ENCODE data around the gene ZNF396.

The ZNF396 gene

GRCh38 chr18:35335866-35336265 is 41.3 kb downstream of the ZNF396 start:
- DNase-seq (ENCODE audit: low read depth) = no peak

DNA sequence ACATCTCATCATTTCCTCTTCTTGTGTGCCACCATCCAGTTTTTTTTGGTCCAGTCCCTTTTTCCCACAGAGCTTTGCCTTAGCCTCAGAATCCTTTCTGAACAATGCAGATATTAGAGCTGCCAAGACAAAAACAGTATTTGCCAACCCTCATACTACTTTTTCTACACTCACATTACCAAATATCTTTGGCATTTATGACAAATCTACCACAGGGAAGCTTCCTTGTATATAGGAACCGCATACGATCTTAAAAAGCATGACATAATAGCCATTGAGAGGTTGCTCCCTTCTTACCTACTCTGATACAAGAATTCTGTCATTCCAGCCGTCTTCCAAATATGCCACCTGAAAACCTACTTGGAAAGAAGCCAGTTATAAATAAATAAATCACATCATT is 42.3 kb downstream of the ZNF396 start:
- no peak for DNase-seq (ENCODE audit: low read depth)

GRCh38 chr18:35334212-35334611 is 42.9 kb downstream of the ZNF396 start:
- DNase-seq (ENCODE audit: low read depth) = no peak

DNA sequence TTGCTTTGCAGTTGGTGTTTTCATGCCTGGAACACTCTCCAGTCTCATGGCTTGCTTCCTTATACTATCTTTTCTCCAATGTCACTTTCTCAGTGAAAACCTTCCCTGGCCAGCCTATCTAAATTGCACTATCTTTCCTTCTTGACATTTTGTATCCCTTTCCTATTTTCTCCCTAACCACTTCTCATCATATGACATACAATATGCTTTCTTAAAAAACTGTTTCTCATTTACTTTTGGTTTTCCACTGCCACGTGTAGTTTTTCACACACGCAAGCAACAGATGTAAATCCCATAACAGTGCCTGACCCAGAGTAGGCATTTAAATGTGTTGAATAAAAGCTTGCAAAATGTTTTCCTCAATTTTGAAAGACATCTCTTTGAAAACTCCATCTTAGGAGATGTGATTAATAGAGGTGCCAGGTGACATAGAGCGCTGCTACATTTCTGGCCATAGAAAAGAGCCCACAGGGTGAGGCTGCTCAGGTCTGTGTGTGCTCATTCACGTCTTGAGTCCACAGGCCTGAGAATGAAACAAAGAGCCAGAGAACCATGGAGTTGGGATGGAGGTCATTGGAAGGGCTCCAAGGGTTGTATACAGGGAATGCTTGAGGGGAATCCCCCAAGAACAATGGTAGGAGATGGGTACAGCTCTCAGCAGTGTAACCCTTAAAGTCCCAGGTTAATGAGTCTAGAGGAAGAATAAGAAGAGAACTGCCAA is 45.6 kb downstream of the ZNF396 start:
- DNase-seq (ENCODE audit: low read depth) = no peak

DNA sequence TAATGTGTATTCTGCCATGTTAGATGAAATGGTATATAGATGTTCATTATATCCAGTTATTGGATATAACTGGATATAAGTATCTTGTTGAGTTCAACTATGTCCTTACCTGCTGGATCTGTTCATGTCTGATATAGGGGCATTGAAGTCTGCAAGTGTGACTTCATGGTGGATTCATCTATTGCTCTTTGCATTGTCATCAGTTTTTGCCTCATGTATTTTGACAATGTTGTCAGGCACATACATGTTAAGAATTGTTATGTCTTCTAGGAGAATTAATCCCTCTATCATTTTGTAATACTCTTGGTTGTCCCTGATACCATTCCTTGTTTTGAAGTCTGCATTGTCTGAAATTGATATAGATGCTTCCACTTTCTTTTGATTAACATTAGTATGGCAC is 48.3 kb downstream of the ZNF396 start:
- DNase-seq (ENCODE audit: low read depth) = no peak

GRCh38 chr18:35326695-35327387 is 50.3 kb downstream of the ZNF396 start:
- no peak for DNase-seq (ENCODE audit: low read depth)

- no peak for DNase-seq (ENCODE audit: low read depth)
These were observed 52.0 kb downstream of the ZNF396 start for GRCh38 chr18:35324926-35325655.

DNA sequence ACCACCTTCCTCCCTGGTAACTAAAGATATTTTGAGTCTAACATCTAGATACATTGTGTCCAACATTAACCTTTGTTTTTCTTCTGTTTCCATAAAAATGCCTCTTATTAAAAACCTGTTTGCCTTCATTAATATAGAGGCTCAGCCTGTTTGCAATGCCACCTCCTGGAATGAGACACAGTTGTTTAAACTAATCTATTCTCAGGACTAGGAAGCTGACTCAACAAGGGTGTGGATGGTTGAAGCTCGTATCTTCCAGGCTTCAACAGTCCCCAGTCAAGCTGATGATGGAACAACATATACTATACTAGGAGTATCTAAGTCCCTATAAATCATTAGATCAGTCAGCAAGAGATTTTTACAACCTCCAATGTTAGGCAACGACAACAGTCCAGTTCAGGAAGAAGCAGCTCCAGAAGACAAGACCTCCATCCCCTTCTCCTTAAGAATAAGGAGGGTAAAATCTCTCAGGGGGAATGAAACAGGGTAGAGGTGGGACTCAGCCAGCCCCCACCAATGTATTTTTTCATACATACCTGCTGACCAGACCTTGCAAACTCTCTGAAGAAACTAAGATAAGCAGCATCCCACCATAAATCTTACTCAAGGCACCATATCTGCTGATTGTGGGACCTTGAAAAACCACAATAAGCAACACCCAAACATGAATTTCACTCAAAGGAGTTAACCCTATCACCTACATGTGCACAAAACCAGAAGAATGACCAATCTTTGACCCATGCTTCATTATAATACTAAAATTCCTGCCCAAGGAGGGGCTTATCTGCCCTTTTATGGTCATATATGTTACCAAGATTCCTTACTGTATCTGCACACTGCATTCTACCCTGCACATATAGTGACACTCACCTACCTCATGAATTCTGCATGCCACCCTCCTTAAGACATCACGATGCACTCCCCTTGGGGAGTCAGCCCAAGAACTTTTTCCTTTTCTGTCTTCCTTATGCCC is 54.4 kb downstream of the ZNF396 start:
- DNase-seq (ENCODE audit: low read depth) = no peak
